Duodenal mucosa (tissue), 2 donors: ENCODE results near the gene IZUMO4.
A peak's percentile ranks its signal among the peaks of the same experiment; 100 is the strongest.

Experiments
- H3K27ac ChIP-seq: one replicate; pipeline ENCODE4 v1.7.0; 2013; ENCODE audit warnings: low read depth, low read length
- H3K27me3 ChIP-seq, 2 donors: one replicate each; pipeline ENCODE4 v1.7.0; 2013; ENCODE audit warnings: low read length in 2 of 2, control low read depth in 1 of 2; ENCODE audit not compliant: insufficient read depth in 2 of 2, control insufficient read depth in 1 of 2
- H3K36me3 ChIP-seq, 2 donors: one replicate each; pipeline ENCODE4 v1.7.0; 2013; ENCODE audit warnings: low read length in 2 of 2, control low read depth in 1 of 2; ENCODE audit not compliant: insufficient read depth in 2 of 2, control insufficient read depth in 1 of 2
- H3K4me1 ChIP-seq, 2 donors: one replicate each; pipeline ENCODE4 v1.7.0; 2013; ENCODE audit warnings: low read length in 2 of 2, control low read depth in 1 of 2; ENCODE audit not compliant: insufficient read depth in 2 of 2, control insufficient read depth in 1 of 2
- H3K4me3 ChIP-seq, 2 donors: one replicate each; pipeline ENCODE4 v1.7.0; 2013; ENCODE audit warnings: low read length in 2 of 2, low read depth in 1 of 2
- H3K9ac ChIP-seq, 2 donors: one replicate each; pipeline ENCODE4 v1.7.0; 2013; ENCODE audit warnings: low read length in 2 of 2, low read depth in 1 of 2
- H3K9me3 ChIP-seq, 2 donors: one replicate each; pipeline ENCODE4 v1.7.0; 2013; ENCODE audit warnings: low read length in 2 of 2, control low read depth in 1 of 2; ENCODE audit not compliant: control insufficient read depth in 1 of 2

Gene IZUMO4

GRCh38 chr19:2060884-2061494 is 35.7 kb upstream of the IZUMO4 start:
- H3K9ac ChIP-seq = peak overlapping the region; percentile 93 to 97
- H3K4me1 ChIP-seq = peaks cover 43 to 49% of the 10 kb centered on the region in 2 donors
- no peaks in the 10 kb centered on the region for H3K9me3 ChIP-seq

GRCh38 chr19:2061495-2062388 is 35.0 kb upstream of the IZUMO4 start:
- Histone ChIP-seq H3K9me3 (no peaks in the 10 kb centered on the region), H3K9ac (peak overlapping the region; percentile 93 to 97), H3K27me3 (no peaks in the 10 kb centered on the region), H3K27ac (peak overlapping the region; percentile 100), H3K36me3 (no peaks in the 10 kb centered on the region), H3K4me1 (peaks cover 38 to 43% of the 10 kb centered on the region in 2 donors), H3K4me3 (peak overlapping the region; percentile 66 to 84)

More at GRCh38 chr19:2060884-2061494, 35.7 kb upstream of the IZUMO4 start:
- Histone ChIP-seq H3K36me3 (no peaks in the 10 kb centered on the region), H3K27me3 (no peaks in the 10 kb centered on the region), H3K4me3 (peak overlapping the region; percentile 66), H3K27ac (peak overlapping the region; percentile 100)

- peak overlapping the region; percentile 66 to 84 for H3K4me3 ChIP-seq
- peak overlapping the region; percentile 88 for H3K27ac ChIP-seq
- H3K27me3 ChIP-seq = no peaks in the 10 kb centered on the region
- peaks cover 38 to 44% of the 10 kb centered on the region in 2 donors for H3K4me1 ChIP-seq
- H3K36me3 ChIP-seq = no peaks in the 10 kb centered on the region
- peak overlapping the region; percentile 65 to 97 for H3K9ac ChIP-seq
- H3K9me3 ChIP-seq = no peaks in the 10 kb centered on the region
These were observed 34.4 kb upstream of the IZUMO4 start for GRCh38 chr19:2062389-2062729.

GRCh38 chr19:2062770-2063169 is 33.9 kb upstream of the IZUMO4 start:
- H3K4me3 ChIP-seq = no peak overlapping the region
- peaks cover 42 to 45% of the 10 kb centered on the region in 2 donors for H3K4me1 ChIP-seq
- H3K27me3 ChIP-seq = no peaks in the 10 kb centered on the region
- H3K36me3 ChIP-seq = no peaks in the 10 kb centered on the region
- no peak overlapping the region for H3K27ac ChIP-seq
- H3K9me3 ChIP-seq = no peaks in the 10 kb centered on the region
- peak overlapping the region; percentile 65 to 97 for H3K9ac ChIP-seq

DNA sequence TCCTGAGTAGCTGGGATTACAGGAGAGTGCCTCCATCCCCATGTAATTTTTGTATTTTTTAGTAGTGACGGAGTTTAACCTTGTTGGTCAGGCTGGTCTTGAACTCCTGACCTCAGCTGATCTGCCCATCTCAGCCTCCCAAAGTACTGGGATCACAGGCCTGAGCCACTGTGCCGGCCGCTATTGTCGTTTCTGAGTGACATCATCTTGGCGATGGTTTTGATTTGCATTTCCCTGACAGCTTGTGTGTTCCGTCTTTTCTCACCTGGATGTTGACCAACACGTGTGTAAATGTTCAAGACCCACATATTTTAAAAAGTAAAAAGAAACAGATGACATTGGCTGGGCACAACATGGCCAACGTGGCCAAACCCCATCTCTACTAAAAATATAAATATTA is 32.9 kb upstream of the IZUMO4 start:
- no peaks in the 10 kb centered on the region for H3K27me3 ChIP-seq
- no peak overlapping the region for H3K27ac ChIP-seq
- H3K9me3 ChIP-seq = no peaks in the 10 kb centered on the region
- H3K36me3 ChIP-seq = no peaks in the 10 kb centered on the region
- H3K4me3 ChIP-seq = no peak overlapping the region
- H3K9ac ChIP-seq = no peak overlapping the region
- H3K4me1 ChIP-seq = peaks cover 43 to 45% of the 10 kb centered on the region in 2 donors

GRCh38 chr19:2064395-2064787 is 32.3 kb upstream of the IZUMO4 start:
- Histone ChIP-seq H3K4me1 (peaks cover 39 to 41% of the 10 kb centered on the region in 2 donors), H3K27ac (peak overlapping the region; percentile 36), H3K27me3 (no peaks in the 10 kb centered on the region), H3K9me3 (no peaks in the 10 kb centered on the region), H3K9ac (peak overlapping the region in 1 of 2 donors; percentile 32), H3K4me3 (no peak overlapping the region), H3K36me3 (no peaks in the 10 kb centered on the region)

GRCh38 chr19:2064788-2065524 is 31.8 kb upstream of the IZUMO4 start:
- Histone ChIP-seq H3K4me1 (peaks cover 34 to 35% of the 10 kb centered on the region in 2 donors), H3K27ac (peak overlapping the region; percentile 36), H3K9ac (peak overlapping the region; percentile 19 to 32), H3K4me3 (no peak overlapping the region), H3K27me3 (no peaks in the 10 kb centered on the region), H3K9me3 (no peaks in the 10 kb centered on the region), H3K36me3 (no peaks in the 10 kb centered on the region)

DNA sequence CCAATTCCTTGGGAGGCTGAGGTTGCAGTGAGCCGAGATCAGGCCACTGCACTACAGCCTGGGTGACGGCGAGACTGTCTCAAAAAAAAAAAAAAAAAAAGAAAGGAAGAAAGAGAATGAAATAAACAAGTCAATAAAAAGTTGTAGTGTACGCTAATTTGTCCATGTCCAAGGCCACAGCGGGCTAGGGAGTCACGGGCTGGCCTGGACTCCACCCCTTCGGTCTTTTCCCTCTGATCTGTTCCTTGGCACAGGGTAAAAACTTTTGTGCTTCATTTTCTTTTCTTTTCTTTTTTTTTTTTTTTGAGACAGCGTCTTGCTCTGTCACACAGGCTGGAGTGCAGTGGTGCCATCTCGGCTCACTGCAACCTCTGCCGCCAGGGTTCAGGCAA is 26.3 kb upstream of the IZUMO4 start:
- H3K9ac ChIP-seq = no peak overlapping the region
- H3K9me3 ChIP-seq = no peaks in the 10 kb centered on the region
- H3K27ac ChIP-seq = no peak overlapping the region
- H3K4me3 ChIP-seq = no peak overlapping the region
- H3K36me3 ChIP-seq = peaks cover 24 to 26% of the 10 kb centered on the region in 2 donors
- peaks cover 4 to 5% of the 10 kb centered on the region in 2 donors for H3K4me1 ChIP-seq
- no peaks in the 10 kb centered on the region for H3K27me3 ChIP-seq

DNA sequence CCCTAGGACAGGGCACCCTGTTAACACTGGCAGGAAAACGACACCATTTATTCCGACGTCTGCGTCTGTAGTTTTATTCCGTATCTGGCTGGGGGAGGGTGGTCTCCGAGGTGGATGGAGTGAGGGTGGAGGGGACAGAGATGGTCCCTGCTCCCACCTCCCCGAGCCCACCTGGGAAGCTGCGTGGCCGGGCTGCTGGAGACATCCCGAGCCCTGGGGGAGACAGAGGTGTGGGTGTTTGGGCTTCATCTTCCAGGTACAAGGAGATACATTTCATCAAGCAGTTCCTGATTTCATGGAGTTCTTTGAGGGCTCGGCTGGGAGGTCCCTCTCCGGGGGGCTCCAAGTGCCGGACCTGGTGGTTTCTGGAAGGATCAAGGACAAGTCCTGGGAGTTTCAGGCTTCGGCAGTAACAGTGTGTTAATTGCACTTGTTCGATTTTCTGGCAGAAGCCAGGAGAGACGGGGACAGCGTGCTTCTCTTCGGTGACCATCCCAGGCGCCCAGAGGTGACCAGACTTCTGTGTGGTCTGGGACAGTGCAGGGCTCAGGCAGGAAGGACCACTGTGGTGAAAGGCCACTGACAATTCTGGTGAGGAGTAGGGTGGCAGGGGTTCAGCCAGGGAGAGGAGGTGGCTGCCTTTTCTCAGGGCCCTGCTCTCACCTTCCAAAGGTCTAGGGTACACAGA is 25.6 kb upstream of the IZUMO4 start:
- no peak overlapping the region for H3K27ac ChIP-seq
- H3K9ac ChIP-seq = no peak overlapping the region
- no peaks in the 10 kb centered on the region for H3K27me3 ChIP-seq
- H3K4me3 ChIP-seq = no peak overlapping the region
- H3K9me3 ChIP-seq = no peaks in the 10 kb centered on the region
- H3K4me1 ChIP-seq = peaks cover 4 to 5% of the 10 kb centered on the region in 2 donors
- H3K36me3 ChIP-seq = peaks cover 26 to 30% of the 10 kb centered on the region in 2 donors
